DOHH2 (cell line): ENCODE data around the gene SNX20.

Experiments used
- H3F3A ChIP-seq: fragments of 200-600 bp; sonication (generic), shearing (Covaris generic); 2 replicates; pipeline ENCODE4 v1.6.0; 2016; ENCODE audit warnings: antibody characterized with exemption, mild to moderate bottlenecking; ENCODE audit not compliant: control insufficient read depth, insufficient read depth
- H3K27ac ChIP-seq: fragments of 200-600 bp; sonication (generic); 2 replicates; pipeline ENCODE4 v1.5.1; 2014; ENCODE audit warnings: low read depth, mild to moderate bottlenecking, low read length, moderate library complexity
- H3K27me3 ChIP-seq: fragments of 200-600 bp; sonication (generic); 2 replicates; pipeline ENCODE4 v1.6.1; 2014; ENCODE audit warnings: mild to moderate bottlenecking, low read length, mixed read lengths; ENCODE audit not compliant: control insufficient read depth
- H3K36me3 ChIP-seq: fragments of 200-600 bp; sonication (generic); 2 replicates; pipeline ENCODE4 v1.6.1; 2014; ENCODE audit warnings: mild to moderate bottlenecking, low read length, moderate library complexity, mixed read lengths; ENCODE audit not compliant: control insufficient read depth
- H3K4me1 ChIP-seq: fragments of 200-600 bp; sonication (generic); 2 replicates; pipeline ENCODE4 v1.6.1; 2014; ENCODE audit warnings: mild to moderate bottlenecking, low read length, mixed read lengths; ENCODE audit not compliant: control insufficient read depth
- H3K4me2 ChIP-seq: fragments of 200-600 bp; sonication (generic); 2 replicates; pipeline ENCODE4 v1.6.0; 2014; ENCODE audit warnings: mild to moderate bottlenecking, low read length, moderate library complexity
- H3K4me3 ChIP-seq: fragments of 200-600 bp; sonication (generic); 2 replicates; pipeline ENCODE4 v1.5.1; 2014; ENCODE audit warnings: mild to moderate bottlenecking, low read length, mixed read lengths
- H3K79me2 ChIP-seq: fragments of 200-600 bp; sonication (generic); 2 replicates; pipeline ENCODE4 v1.6.1; 2014; ENCODE audit warnings: mild to moderate bottlenecking, low read length, mixed read lengths; ENCODE audit not compliant: control insufficient read depth
- H3K9me2 ChIP-seq: fragments of 200-600 bp; sonication (generic); replicated peaks from 2 replicates; pipeline ENCODE4 v1.6.1; 2014; ENCODE audit warnings: mild to moderate bottlenecking, low read length, mixed read lengths; ENCODE audit not compliant: control insufficient read depth
- H3K9me3 ChIP-seq: fragments of 200-600 bp; sonication (generic); 2 replicates; pipeline ENCODE4 v1.6.1; 2014; ENCODE audit warnings: antibody characterized with exemption, low read length, mixed read lengths; ENCODE audit not compliant: control insufficient read depth, insufficient read depth
- H4K20me1 ChIP-seq: fragments of 200-600 bp; sonication (generic); 2 replicates; pipeline ENCODE4 v1.6.0; 2014; ENCODE audit warnings: low read depth, mild to moderate bottlenecking, antibody characterized with exemption, low read length, moderate library complexity; ENCODE audit not compliant: control insufficient read depth, insufficient read depth
- CTCF ChIP-seq: fragments of 200-600 bp; sonication (generic); IDR thresholded peaks from one replicate; pipeline ENCODE4 v1.5.1; 2014; ENCODE audit warnings: antibody characterized with exemption, mild to moderate bottlenecking, low read depth, low read length; ENCODE audit not compliant: poor library complexity, severe bottlenecking
- EZH2phosphoT487 ChIP-seq: fragments of 200-600 bp; sonication (generic); IDR thresholded peaks from 2 replicates; pipeline ENCODE4 v1.6.1; 2017; ENCODE audit warnings: borderline replicate concordance, mild to moderate bottlenecking, antibody characterized with exemption, low read length, moderate library complexity, mixed read lengths

SNX20 gene

GRCh38 chr16:50629334-50629733 is 51.8 kb downstream of the SNX20 start:
- Histone ChIP-seq H3K9me2 (no peaks in the 10 kb centered on the region), H3F3A (no peaks in the 10 kb centered on the region), H3K27ac (no peak overlapping the region), H3K4me2 (no peak overlapping the region), H3K9me3 (no peaks in the 10 kb centered on the region), H3K27me3 (no peaks in the 10 kb centered on the region), H3K4me1 (no peaks in the 10 kb centered on the region), H3K79me2 (no peaks in the 10 kb centered on the region), H3K4me3 (no peak overlapping the region), H4K20me1 (no peaks in the 10 kb centered on the region), H3K36me3 (no peaks in the 10 kb centered on the region)
- TF ChIP-seq CTCF (no peak), EZH2phosphoT487 (no peak)

- no peak overlapping the region for H3K27ac ChIP-seq
- no peaks in the 10 kb centered on the region for H3K27me3 ChIP-seq
- H3K4me3 ChIP-seq: no peak overlapping the region
- TF ChIP-seq EZH2phosphoT487 (no peak), CTCF (no peak)
- no peaks in the 10 kb centered on the region for H3K9me2 ChIP-seq
- H3K9me3 ChIP-seq: no peaks in the 10 kb centered on the region
- no peaks in the 10 kb centered on the region for H3F3A ChIP-seq
- H4K20me1 ChIP-seq: no peaks in the 10 kb centered on the region
- H3K79me2 ChIP-seq: no peaks in the 10 kb centered on the region
- no peaks in the 10 kb centered on the region for H3K4me1 ChIP-seq
- H3K4me2 ChIP-seq: no peak overlapping the region
- H3K36me3 ChIP-seq: no peaks in the 10 kb centered on the region
Observed at GRCh38 chr16:50628156-50628802, 52.8 kb downstream of the SNX20 start.

- Histone ChIP-seq H4K20me1 (no peaks in the 10 kb centered on the region), H3K9me2 (no peaks in the 10 kb centered on the region), H3K36me3 (no peaks in the 10 kb centered on the region), H3K27ac (no peak overlapping the region), H3K79me2 (no peaks in the 10 kb centered on the region), H3F3A (no peaks in the 10 kb centered on the region), H3K4me3 (no peak overlapping the region), H3K4me1 (no peaks in the 10 kb centered on the region), H3K4me2 (no peak overlapping the region), H3K9me3 (no peaks in the 10 kb centered on the region), H3K27me3 (no peaks in the 10 kb centered on the region)
- TF ChIP-seq CTCF (peak; percentile 14), EZH2phosphoT487 (no peak)
Observed at GRCh38 chr16:50627419-50627818, 53.7 kb downstream of the SNX20 start.
